HG03442 (cell line): ENCODE measurements around the gene RASIP1.
"Not testable (repeated sequence)": the region's sequence is repeated elsewhere in the genome, so short reads cannot be mapped to it uniquely, and the experiment has no call there.

ENCODE experiments used
- ATAC-seq: cut with Tn5 transposase; IDR thresholded peaks from one replicate; pipeline ENCODE4 v1.9.1; 2021; ENCODE audit warnings: mild to moderate bottlenecking, moderate library complexity; ENCODE audit not compliant: unreplicated experiment

The RASIP1 gene

GRCh38 chr19:48740164-48740972 lies at the start of gene RASIP1:
Gene RASIP1, minus strand, starts transcription at chr19:48740610. Its CDS starts 328 bp downstream, at chr19:48740282.
- no peak for ATAC-seq

GRCh38 chr19:48787331-48787730 lies 46.9 kb upstream of the RASIP1 start:
- not testable (repeated sequence) for ATAC-seq

- not testable (repeated sequence) for ATAC-seq
Observed at GRCh38 chr19:48786422-48786821, 46.0 kb upstream of the RASIP1 start.

GRCh38 chr19:48784527-48784926 lies 44.1 kb upstream of the RASIP1 start:
- ATAC-seq, result no peak

- no peak for ATAC-seq
Observed at GRCh38 chr19:48780631-48781391, 40.4 kb upstream of the RASIP1 start.

GRCh38 chr19:48779636-48780035 lies 39.2 kb upstream of the RASIP1 start:
- no peak for ATAC-seq

GRCh38 chr19:48777720-48778119 lies 37.3 kb upstream of the RASIP1 start:
- ATAC-seq, result no peak

GRCh38 chr19:48777139-48777538 lies 36.7 kb upstream of the RASIP1 start:
- no peak for ATAC-seq

- ATAC-seq, result no peak
Observed at GRCh38 chr19:48772503-48772953, 32.1 kb upstream of the RASIP1 start.

- ATAC-seq, result no peak
Observed at GRCh38 chr19:48770734-48771472, 30.5 kb upstream of the RASIP1 start.

- no peak for ATAC-seq
Observed at GRCh38 chr19:48770266-48770665, 29.9 kb upstream of the RASIP1 start.

GRCh38 chr19:48768994-48769713 lies 28.7 kb upstream of the RASIP1 start:
- no peak for ATAC-seq

- ATAC-seq, result not testable (repeated sequence)
Observed at GRCh38 chr19:48768171-48768753, 27.9 kb upstream of the RASIP1 start.

- ATAC-seq, result not testable (repeated sequence)
Observed at GRCh38 chr19:48765816-48766215, 25.4 kb upstream of the RASIP1 start.

GRCh38 chr19:48760504-48761205 lies 20.2 kb upstream of the RASIP1 start:
- ATAC-seq, result no peak

GRCh38 chr19:48757741-48758144 lies 17.3 kb upstream of the RASIP1 start:
- no peak for ATAC-seq

- ATAC-seq, result no peak
Observed at GRCh38 chr19:48757089-48757675, 16.8 kb upstream of the RASIP1 start.

GRCh38 chr19:48756686-48757085 lies 16.3 kb upstream of the RASIP1 start:
- no peak for ATAC-seq

GRCh38 chr19:48756212-48756611 lies 15.8 kb upstream of the RASIP1 start:
- ATAC-seq, result no peak
